IMR-90 (cell line): Measurements from ENCODE around the gene HIVEP3. TPM values are rescaled to one million over a fixed set of nuclear protein-coding genes. Genes with fewer than 3 reads are reported as not detected.

Experiments
- ATAC-seq: fragments of 200-7000 bp; cut with Tn5 transposase; 2 replicates; pipeline ENCODE4 v1.9.1; 2020; ENCODE audit warnings: low read depth, mild to moderate bottlenecking, moderate library complexity
- BruUV-seq: library from RNA; stranded (reverse); fragments of 400-500 nt; replicated peaks from 2 replicates; lab custom pipeline; 2021; lab: Mats Ljungman, UMichigan
- CTCF ChIA-PET: fragments of 300-600 bp; formaldehyde crosslinking; extraction: SDS; loops from one replicate; lab custom pipeline; 2021; ENCODE audit warnings: antibody characterized with exemption; lab: Yijun Ruan, JAX
- POLR2A ChIA-PET: fragments of 300-600 bp; sonication (Branson Sonifier 250); formaldehyde crosslinking; loops from one replicate; lab custom pipeline; 2022; ENCODE audit warnings: antibody characterized with exemption; ENCODE audit not compliant: unreplicated experiment; lab: Charles Lee
- DNase-seq: peaks from one replicate; pipeline ENCODE4 v3.0.0; 2013
- H2AFZ ChIP-seq: replicated peaks from 2 replicates; pipeline ENCODE3; 2013; ENCODE audit warnings: low read length, mild to moderate bottlenecking; ENCODE audit not compliant: poor library complexity
- H2AK5ac ChIP-seq: 2 replicates; pipeline ENCODE4 v1.6.1; 2013; ENCODE audit warnings: low read depth, low read length, inconsistent platforms
- H2AK9ac ChIP-seq: replicated peaks from 2 replicates; pipeline ENCODE3; 2013; ENCODE audit warnings: mild to moderate bottlenecking, low read depth, low read length, moderate library complexity; ENCODE audit not compliant: poor library complexity
- H2BK120ac ChIP-seq: 2 replicates; pipeline ENCODE4 v1.6.1; 2013; ENCODE audit warnings: low read depth, low read length, inconsistent platforms
- H2BK15ac ChIP-seq: 3 replicates; pipeline ENCODE4 v1.6.1; 2013; ENCODE audit warnings: low read depth, low read length, inconsistent platforms
- H2BK20ac ChIP-seq: 2 replicates; pipeline ENCODE4 v1.6.1; 2013; ENCODE audit warnings: low read depth, mild to moderate bottlenecking, inconsistent platforms, low read length, moderate library complexity
- H2BK5ac ChIP-seq: 2 replicates; pipeline ENCODE4 v1.6.1; 2013; ENCODE audit warnings: mild to moderate bottlenecking, low read depth, low read length, inconsistent platforms; ENCODE audit not compliant: poor library complexity, severe bottlenecking
- H3K14ac ChIP-seq: replicated peaks from 2 replicates; pipeline ENCODE4 v1.6.1; 2013; ENCODE audit warnings: low read depth, low read length, inconsistent platforms
- H3K18ac ChIP-seq: 2 replicates; pipeline ENCODE4 v1.6.1; 2013; ENCODE audit warnings: low read depth, low read length, control low read depth
- H3K23ac ChIP-seq: 2 replicates; pipeline ENCODE4 v1.6.1; 2013; ENCODE audit warnings: low read depth, low read length, inconsistent platforms
- H3K27ac ChIP-seq: 2 replicates; pipeline ENCODE4 v1.5.1; 2013; ENCODE audit warnings: mild to moderate bottlenecking, control low read depth, low read length; ENCODE audit not compliant: insufficient read depth
- H3K27me3 ChIP-seq: 2 replicates; pipeline ENCODE4 v1.6.1; 2013; ENCODE audit warnings: low read length; ENCODE audit not compliant: control insufficient read depth, insufficient read depth
- H3K36me3 ChIP-seq: 2 replicates; pipeline ENCODE4 v1.6.1; 2013; ENCODE audit warnings: low read length, mixed read lengths; ENCODE audit not compliant: control insufficient read depth, insufficient read depth
- H3K4ac ChIP-seq: 2 replicates; pipeline ENCODE4 v1.6.1; 2013; ENCODE audit warnings: low read depth, low read length, inconsistent platforms
- H3K4me1 ChIP-seq: 2 replicates; pipeline ENCODE4 v1.6.1; 2013; ENCODE audit warnings: low read length, mixed read lengths; ENCODE audit not compliant: control insufficient read depth, insufficient read depth
- H3K4me2 ChIP-seq: 2 replicates; pipeline ENCODE4 v1.6.1; 2013; ENCODE audit warnings: low read depth, mild to moderate bottlenecking, control low read depth, low read length, moderate library complexity
- H3K4me3 ChIP-seq: 2 replicates; pipeline ENCODE4 v1.5.1; 2013; ENCODE audit warnings: low read depth, mild to moderate bottlenecking, control low read depth, low read length, moderate library complexity; ENCODE audit not compliant: insufficient read depth
- H3K56ac ChIP-seq: 2 replicates; pipeline ENCODE4 v1.6.1; 2013; ENCODE audit warnings: low read length, inconsistent platforms; ENCODE audit not compliant: insufficient read depth; ENCODE audit errors: extremely low read depth
- H3K79me1 ChIP-seq, 2 experiments: 2 replicates each; pipeline ENCODE4 v1.6.1; 2013; ENCODE audit warnings: low read length in 2 of 2, inconsistent platforms in 1 of 2, low read depth in 1 of 2
- H3K9ac ChIP-seq: 2 replicates; pipeline ENCODE4 v1.6.1; 2013; ENCODE audit warnings: low read depth, low read length, control low read depth
- H3K9me1 ChIP-seq: 2 replicates; pipeline ENCODE4 v1.6.1; 2013; ENCODE audit warnings: low read length, inconsistent platforms; ENCODE audit not compliant: insufficient read depth
- H3K9me3 ChIP-seq: 2 replicates; pipeline ENCODE4 v1.6.1; 2013; ENCODE audit warnings: low read length; ENCODE audit not compliant: control insufficient read depth, insufficient read depth
- H4K20me1 ChIP-seq: 2 replicates; pipeline ENCODE4 v1.6.1; 2013; ENCODE audit warnings: low read length, inconsistent platforms; ENCODE audit not compliant: insufficient read depth
- H4K5ac ChIP-seq: 2 replicates; pipeline ENCODE4 v1.6.1; 2013; ENCODE audit warnings: mild to moderate bottlenecking, low read depth, low read length, control low read depth
- H4K8ac ChIP-seq, 2 experiments: 2 replicates each; pipeline ENCODE4 v1.6.1; 2013; ENCODE audit warnings: low read depth in 2 of 2, low read length in 2 of 2, control low read depth in 1 of 2, inconsistent platforms in 1 of 2
- H4K91ac ChIP-seq: 2 replicates; pipeline ENCODE4 v1.6.1; 2013; ENCODE audit warnings: low read depth, low read length, inconsistent platforms; ENCODE audit not compliant: insufficient read depth
- BHLHE40 ChIP-seq: fragments of 150-350 bp; IDR thresholded peaks from 2 replicates; pipeline ENCODE4 v1.6.1; 2016; ENCODE audit warnings: mild to moderate bottlenecking, low read depth, low read length
- CEBPB ChIP-seq: IDR thresholded peaks from 2 replicates; pipeline ENCODE4 v1.6.1; 2012; ENCODE audit warnings: low read depth, low read length, improper control_type of control experiment
- CHD1 ChIP-seq: IDR thresholded peaks from 2 replicates; pipeline ENCODE4 v1.6.1; 2012; ENCODE audit warnings: low read depth, low read length, improper control_type of control experiment
- CTCF ChIP-seq: conservative IDR thresholded peaks from 2 replicates; pipeline ENCODE4 v1.5.1; 2012; ENCODE audit warnings: mild to moderate bottlenecking, low read depth, low read length, improper control_type of control experiment
- FOS ChIP-seq: fragments of 150-350 bp; IDR thresholded peaks from 2 replicates; pipeline ENCODE4 v1.6.1; 2016; ENCODE audit warnings: low read depth, low read length
- MAFK ChIP-seq: IDR thresholded peaks from 2 replicates; pipeline ENCODE4 v1.6.1; 2012; ENCODE audit warnings: low read depth, low read length, improper control_type of control experiment
- MAZ ChIP-seq: IDR thresholded peaks from 2 replicates; pipeline ENCODE4 v1.6.1; 2012; ENCODE audit warnings: low read depth, mild to moderate bottlenecking, low read length, improper control_type of control experiment, moderate library complexity, borderline replicate concordance
- MXI1 ChIP-seq: IDR thresholded peaks from 2 replicates; pipeline ENCODE4 v1.6.1; 2012; ENCODE audit warnings: low read depth, mild to moderate bottlenecking, low read length, moderate library complexity, borderline replicate concordance
- POLR2A ChIP-seq: IDR thresholded peaks from 2 replicates; pipeline ENCODE4 v1.6.1; 2012; ENCODE audit warnings: mild to moderate bottlenecking, low read depth, low read length
- RCOR1 ChIP-seq: IDR thresholded peaks from 2 replicates; pipeline ENCODE4 v1.6.1; 2012; ENCODE audit warnings: mild to moderate bottlenecking, low read length, improper control_type of control experiment; ENCODE audit not compliant: insufficient replicate concordance
- RFX5 ChIP-seq: IDR thresholded peaks from 2 replicates; pipeline ENCODE4 v1.8.0; 2012; ENCODE audit warnings: low read depth, mild to moderate bottlenecking, low read length, moderate library complexity
- SMC3 ChIP-seq: fragments of 150-350 bp; IDR thresholded peaks from 2 replicates; pipeline ENCODE4 v1.6.1; 2016; ENCODE audit warnings: low read depth, mild to moderate bottlenecking, antibody characterized with exemption, low read length, moderate library complexity
- USF2 ChIP-seq: fragments of 150-350 bp; IDR thresholded peaks from 2 replicates; pipeline ENCODE4 v1.6.1; 2017; ENCODE audit warnings: mild to moderate bottlenecking, antibody characterized with exemption, low read length, low read depth
- WGBS, 2 experiments: methylation state at CpG; one replicate each; pipeline versions ENCODE4 v1.1.5 to v1.1.7; 2013; ENCODE audit warnings: missing lambda C conversion rate in 2 of 2; ENCODE audit not compliant: insufficient read length in 1 of 2; ENCODE audit errors: extremely low coverage in 2 of 2; 5-methylcytosine and 5-hydroxymethylcytosine counted together
- dilution Hi-C: fragments of 300-500 bp; cut with HindIII; formaldehyde crosslinking; loops from one replicate; pipeline ENCODE4 v1.14.3; 2018; ENCODE audit warnings: low sequenced_read_pairs; ENCODE audit not compliant: unreplicated experiment
- in situ Hi-C: fragments of 300-500 bp; cut with MboI; formaldehyde crosslinking; loops from 3 replicates; pipeline ENCODE4 v1.14.3; 2019; ENCODE audit warnings: low sequenced_read_pairs, inconsistent platforms, mixed read lengths
- intact Hi-C: fragments of 100-400 bp; cut with micrococcal nuclease; formaldehyde crosslinking; loops from 2 replicates; pipeline ENCODE4 v1.10.0; 2022
- polyA plus RNA-seq, 3 experiments: library from polyadenylated mRNA; depleted of rRNA; stranded (reverse); fragments of >200 nt; gene quantifications; 2 replicates each; pipeline ENCODE4 v1.2.3, GENCODE V29; 2012; ENCODE audit warnings: low replicate concordance in 1 of 3
- total RNA-seq: library from RNA; depleted of rRNA; stranded (reverse); fragments of >200 nt; gene quantifications from 2 replicates; pipeline ENCODE4 v1.2.3, GENCODE V29; 2012
- TF ChIP-seq, protein P1 (sequence below): fragments of 150-350 bp; IDR thresholded peaks from 2 replicates; pipeline ENCODE4 v1.6.1; 2016; ENCODE audit warnings: low read depth, mild to moderate bottlenecking, low read length, moderate library complexity, borderline replicate concordance

The HIVEP3 gene
- total and polyA plus RNA-seq, 2 of the 4 experiments (the other 2 are of a cell fraction): 1.4 to 4.0 TPM

DNA sequence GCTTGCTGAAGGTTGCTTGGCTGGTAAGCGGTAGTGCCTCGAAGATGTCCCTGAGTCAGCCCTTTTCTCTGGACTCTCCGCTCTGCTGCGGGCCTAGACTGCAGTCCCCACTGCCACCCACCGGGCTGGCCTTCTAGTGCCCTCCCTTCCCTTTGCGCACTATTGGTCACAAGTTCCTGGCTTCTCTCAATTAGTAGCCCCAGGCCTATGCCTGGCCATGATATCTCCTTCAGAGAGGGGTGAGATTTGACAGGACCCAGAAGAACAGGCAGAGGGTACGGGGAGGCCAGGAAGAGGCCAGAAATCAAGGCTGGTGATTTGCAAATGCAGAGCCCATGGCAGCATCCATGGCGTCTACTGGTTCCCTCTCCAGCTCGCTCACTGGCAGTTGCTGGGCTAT, 207.7 kb downstream of the HIVEP3 start:
- Histone ChIP-seq H3K9me3 (no peaks in the 10 kb centered on the region; the same call in 1 of the 2 replicates), H2BK15ac (no peak overlapping the region), H3K79me1 (no peaks in the 10 kb centered on the region), H2BK120ac (no peak overlapping the region), H4K20me1 (no peaks in the 10 kb centered on the region), H3K14ac (no peak overlapping the region), H3K4me3 (no peak overlapping the region), H2AK5ac (no peak overlapping the region), H2BK5ac (no peak overlapping the region), H3K4ac (no peak overlapping the region), H3K9ac (no peak overlapping the region), H3K18ac (no peak overlapping the region), H2AK9ac (no peak overlapping the region), H3K4me2 (no peak overlapping the region), H4K5ac (no peak overlapping the region), H4K8ac (no peak overlapping the region), H3K36me3 (no peaks in the 10 kb centered on the region), H3K23ac (no peak overlapping the region), H3K9me1 (peaks cover 8% of the 10 kb centered on the region), H3K56ac (no peak overlapping the region), H3K27ac (no peak overlapping the region), H4K91ac (no peak overlapping the region), H3K4me1 (peaks cover 14% of the 10 kb centered on the region), H2AFZ (no peak overlapping the region), H3K27me3 (peaks cover 5% of the 10 kb centered on the region), H2BK20ac (no peak overlapping the region)
- dilution Hi-C loops: no loop called here
- in situ Hi-C loops: no loop called here
- DNase-seq (no peak), ATAC-seq (no peak)
- no TSS peak for BruUV-seq
- WGBS, 2 experiments: 91% methylated on average over 4 of the region's 9 CpGs; no CpG with 5 or more reads in 1 of the 2 experiments
- ChIA-PET POLR2A (no interaction called here), CTCF (no interaction called here)
- intact Hi-C loops: no loop called here
- TF ChIP-seq, protein P1, sequence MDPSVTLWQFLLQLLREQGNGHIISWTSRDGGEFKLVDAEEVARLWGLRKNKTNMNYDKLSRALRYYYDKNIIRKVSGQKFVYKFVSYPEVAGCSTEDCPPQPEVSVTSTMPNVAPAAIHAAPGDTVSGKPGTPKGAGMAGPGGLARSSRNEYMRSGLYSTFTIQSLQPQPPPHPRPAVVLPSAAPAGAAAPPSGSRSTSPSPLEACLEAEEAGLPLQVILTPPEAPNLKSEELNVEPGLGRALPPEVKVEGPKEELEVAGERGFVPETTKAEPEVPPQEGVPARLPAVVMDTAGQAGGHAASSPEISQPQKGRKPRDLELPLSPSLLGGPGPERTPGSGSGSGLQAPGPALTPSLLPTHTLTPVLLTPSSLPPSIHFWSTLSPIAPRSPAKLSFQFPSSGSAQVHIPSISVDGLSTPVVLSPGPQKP: no peak
- TF ChIP-seq CEBPB (no peak), FOS (no peak), BHLHE40 (no peak), MAFK (no peak), POLR2A (no peak), RCOR1 (no peak), CHD1 (no peak), MXI1 (no peak), RFX5 (no peak), SMC3 (no peak), MAZ (no peak), CTCF (no peak), USF2 (no peak)
